H9 (cell line): ENCODE results near the gene TCF7L2. TPM values are rescaled to one million over a fixed set of nuclear protein-coding genes. Genes with fewer than 3 reads are reported as not detected.
A peak's percentile ranks its signal among the peaks of the same experiment; 100 is the strongest.

Source experiments
- DNase-seq: peaks from one replicate; pipeline ENCODE4 v3.0.0-alpha.2; 2017
- H2AFZ ChIP-seq: one replicate; pipeline ENCODE4 v1.6.1; 2013; ENCODE audit warnings: mild to moderate bottlenecking, low read length, control low read depth, moderate library complexity
- H2AK5ac ChIP-seq: 2 replicates; pipeline ENCODE4 v1.6.1; 2013; ENCODE audit warnings: low read length, control low read depth, mixed read lengths; ENCODE audit not compliant: insufficient read length
- H2BK120ac ChIP-seq: one replicate; pipeline ENCODE4 v1.6.1; 2013; ENCODE audit warnings: low read depth, mild to moderate bottlenecking, low read length, control low read depth, inconsistent platforms; ENCODE audit not compliant: poor library complexity, severe bottlenecking
- H2BK12ac ChIP-seq: 2 replicates; pipeline ENCODE4 v1.6.1; 2013; ENCODE audit warnings: low read length, control low read depth, mixed read lengths, low read depth; ENCODE audit not compliant: insufficient read length
- H2BK15ac ChIP-seq: 2 replicates; pipeline ENCODE4 v1.6.1; 2013; ENCODE audit warnings: low read depth, low read length, control low read depth
- H2BK20ac ChIP-seq: one replicate; pipeline ENCODE4 v1.6.1; 2013; ENCODE audit warnings: low read depth, mild to moderate bottlenecking, low read length, control low read depth, inconsistent platforms; ENCODE audit not compliant: poor library complexity, severe bottlenecking
- H2BK5ac ChIP-seq: 2 replicates; pipeline ENCODE4 v1.6.1; 2013; ENCODE audit warnings: low read length, control low read depth, mixed read lengths; ENCODE audit not compliant: insufficient read length
- H3K14ac ChIP-seq: 2 replicates; pipeline ENCODE4 v1.6.1; 2013; ENCODE audit warnings: low read length, control low read depth; ENCODE audit not compliant: insufficient read depth
- H3K18ac ChIP-seq: 2 replicates; pipeline ENCODE4 v1.6.1; 2013; ENCODE audit warnings: low read depth, mild to moderate bottlenecking, mixed read lengths, low read length, control low read depth; ENCODE audit not compliant: insufficient read length
- H3K23ac ChIP-seq: 2 replicates; pipeline ENCODE4 v1.6.1; 2013; ENCODE audit warnings: low read length, control low read depth, mixed read lengths, low read depth; ENCODE audit not compliant: insufficient read length
- H3K23me2 ChIP-seq: 2 replicates; pipeline ENCODE4 v1.6.1; 2013; ENCODE audit warnings: low read depth, mild to moderate bottlenecking, mixed read lengths, low read length, control low read depth; ENCODE audit not compliant: insufficient read length, poor library complexity, severe bottlenecking
- H3K27ac ChIP-seq: 2 replicates; pipeline ENCODE4 v1.5.1; 2013; ENCODE audit warnings: low read length, control low read depth, mixed read lengths, low read depth; ENCODE audit not compliant: insufficient read length
- H3K27me3 ChIP-seq: 2 replicates; pipeline ENCODE4 v1.6.1; 2013; ENCODE audit warnings: low read length, control low read depth, inconsistent platforms; ENCODE audit not compliant: insufficient read depth
- H3K4ac ChIP-seq: 2 replicates; pipeline ENCODE4 v1.6.1; 2013; ENCODE audit warnings: low read depth, mild to moderate bottlenecking, control low read depth, inconsistent platforms, low read length, moderate library complexity
- H3K4me1 ChIP-seq: 2 replicates; pipeline ENCODE4 v1.6.1; 2013; ENCODE audit warnings: low read length, control low read depth, inconsistent platforms; ENCODE audit not compliant: insufficient read depth
- H3K4me2 ChIP-seq: 2 replicates; pipeline ENCODE4 v1.6.1; 2013; ENCODE audit warnings: low read length, control low read depth, mixed read lengths; ENCODE audit not compliant: insufficient read length, insufficient read depth
- H3K56ac ChIP-seq: 2 replicates; pipeline ENCODE4 v1.6.1; 2013; ENCODE audit warnings: low read depth, mild to moderate bottlenecking, mixed read lengths, low read length, control low read depth; ENCODE audit not compliant: insufficient read length
- H3K79me1 ChIP-seq: 2 replicates; pipeline ENCODE4 v1.6.1; 2013; ENCODE audit warnings: low read depth, mild to moderate bottlenecking, moderate library complexity, low read length, control low read depth, inconsistent platforms; ENCODE audit not compliant: insufficient read depth, poor library complexity, severe bottlenecking
- H3K79me2 ChIP-seq: 2 replicates; pipeline ENCODE4 v1.6.1; 2013; ENCODE audit warnings: low read length, control low read depth, inconsistent platforms; ENCODE audit not compliant: insufficient read depth
- H3K9ac ChIP-seq: 2 replicates; pipeline ENCODE4 v1.6.1; 2013; ENCODE audit warnings: low read length, control low read depth, mixed read lengths; ENCODE audit not compliant: insufficient read length; ENCODE audit errors: extremely low read depth
- H3K9me3 ChIP-seq: one replicate; pipeline ENCODE4 v1.6.1; 2013; ENCODE audit warnings: low read depth, low read length, inconsistent platforms; ENCODE audit not compliant: control insufficient read depth
- H3T11ph ChIP-seq: one replicate; pipeline ENCODE4 v1.6.1; 2013; ENCODE audit warnings: mild to moderate bottlenecking, low read length, control low read depth, inconsistent platforms
- H4K20me1 ChIP-seq: one replicate; pipeline ENCODE4 v1.6.1; 2013; ENCODE audit not compliant: control insufficient read depth, insufficient read length, insufficient read depth
- H4K5ac ChIP-seq: 2 replicates; pipeline ENCODE4 v1.6.1; 2013; ENCODE audit warnings: low read depth, mild to moderate bottlenecking, mixed read lengths, low read length, control low read depth; ENCODE audit not compliant: insufficient read length
- H4K8ac ChIP-seq: replicated peaks from 2 replicates; pipeline ENCODE4 v1.6.1; 2013; ENCODE audit warnings: low read length, control low read depth, mixed read lengths, low read depth; ENCODE audit not compliant: insufficient read length
- H4K91ac ChIP-seq: 2 replicates; pipeline ENCODE4 v1.6.1; 2013; ENCODE audit warnings: low read depth, mild to moderate bottlenecking, moderate library complexity, mixed read lengths, low read length, control low read depth; ENCODE audit not compliant: insufficient read length
- H3K27ac Mint-ChIP-seq, 3 experiments: 2 replicates in 2 of 3; 3 replicates in 1 of 3; pipeline ENCODE4 v1.8.0; 2020 to 2021; ENCODE audit warnings: mixed read lengths in 3 of 3, mild to moderate bottlenecking in 1 of 3, moderate library complexity in 1 of 3
- H3K27me3 Mint-ChIP-seq: 2 replicates; pipeline ENCODE4 v1.8.0; 2021; ENCODE audit warnings: low read depth, mild to moderate bottlenecking, moderate library complexity, mixed read lengths
- H3K36me3 Mint-ChIP-seq, 3 experiments: 2 replicates in 2 of 3; 3 replicates in 1 of 3; pipeline ENCODE4 v1.8.0; 2020 to 2021; ENCODE audit warnings: low read depth in 3 of 3, mixed read lengths in 3 of 3; ENCODE audit not compliant: insufficient read depth in 1 of 3
- H3K4me1 Mint-ChIP-seq, 2 experiments: 2 replicates each; pipeline ENCODE4 v1.8.0; 2020; ENCODE audit warnings: mixed read lengths in 2 of 2
- H3K4me3 Mint-ChIP-seq, 2 experiments: 2 replicates in 1 of 2; 3 replicates in 1 of 2; pipeline ENCODE4 v1.8.0; 2020 to 2021; ENCODE audit warnings: mild to moderate bottlenecking in 2 of 2, mixed read lengths in 2 of 2, moderate library complexity in 1 of 2
- H3K9me3 Mint-ChIP-seq, 2 experiments: 2 replicates in 1 of 2; 3 replicates in 1 of 2; pipeline ENCODE4 v1.8.0; 2020; ENCODE audit warnings: mild to moderate bottlenecking in 2 of 2, mixed read lengths in 2 of 2, moderate library complexity in 1 of 2
- WGBS: extraction: QIAGEN DNeasy Blood & Tissue Kit; methylation state at CpG from one replicate; pipeline ENCODE4 v1.1.7; 2013; ENCODE audit warnings: missing lambda C conversion rate, low lambda C conversion rate, mixed read lengths; ENCODE audit not compliant: insufficient read length; ENCODE audit errors: extremely low coverage; 5-methylcytosine and 5-hydroxymethylcytosine counted together
- total RNA-seq: library from RNA; stranded (reverse); gene quantifications from 2 replicates; pipeline ENCODE4 v1.2.1, GENCODE V29; 2021
- TF ChIP-seq, protein P1 (sequence below): fragments of 200-600 bp; sonication (generic); conservative IDR thresholded peaks from 3 replicates; pipeline ENCODE4 v1.8.0; 2021; ENCODE audit warnings: antibody characterized with exemption, mild to moderate bottlenecking

The TCF7L2 gene
- total RNA-seq, 1 experiment from 2014 or later, result 71.1 TPM

DNA sequence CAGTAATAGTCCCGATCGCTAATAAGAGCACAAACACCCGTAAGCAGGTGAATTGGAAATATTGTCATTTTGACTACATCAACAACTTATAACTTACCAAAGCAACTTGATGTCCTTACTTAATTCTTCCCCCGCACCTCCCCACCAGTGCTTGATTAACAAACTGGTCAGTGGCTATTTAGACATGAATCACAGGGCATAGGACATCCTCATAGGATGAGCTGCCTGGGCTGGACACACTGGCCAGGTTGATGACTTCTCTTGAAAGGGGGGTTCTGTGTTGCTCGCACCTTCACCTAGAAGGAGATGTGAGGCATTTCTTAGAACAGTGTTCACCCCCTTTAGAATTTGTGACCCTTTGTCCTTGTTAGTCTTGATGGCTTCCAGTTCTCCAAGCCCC lies 163.2 kb downstream of the TCF7L2 start:
- H3K4ac ChIP-seq, result no peak overlapping the region
- no peak overlapping the region for H2BK120ac ChIP-seq
- no peak overlapping the region for H2AK5ac ChIP-seq
- no peak overlapping the region for H4K91ac ChIP-seq
- no peak overlapping the region for H3K4me3 Mint-ChIP-seq
- no peak overlapping the region for H4K8ac ChIP-seq
- H2BK5ac ChIP-seq, result no peak overlapping the region
- no peak overlapping the region for H2AFZ ChIP-seq
- peaks cover 2% of the 10 kb centered on the region; the same call in 1 of the 2 replicates for H3K79me2 ChIP-seq
- no peak overlapping the region for H3K56ac ChIP-seq
- no peaks in the 10 kb centered on the region for H3K9me3 ChIP-seq
- WGBS, result no CpG with 5 or more reads among the region's 5 CpGs
- no peaks in the 10 kb centered on the region for H3K23me2 ChIP-seq
- no peaks in the 10 kb centered on the region for H3K27me3 ChIP-seq
- H3K9ac ChIP-seq, result no peak overlapping the region
- H3K27ac ChIP-seq, result no peak overlapping the region
- H2BK15ac ChIP-seq, result no peak overlapping the region
- H3K79me1 ChIP-seq, result peaks cover 9% of the 10 kb centered on the region
- no peak overlapping the region for H2BK12ac ChIP-seq
- no peak overlapping the region for H3T11ph ChIP-seq
- no peaks in the 10 kb centered on the region; a peak in 1 of 5 replicates for H3K9me3 Mint-ChIP-seq
- no peaks in the 10 kb centered on the region for H4K20me1 ChIP-seq
- H3K36me3 Mint-ChIP-seq, result peaks cover 0 to 7% (median 5%) of the 10 kb centered on the region in 3 experiments; a peak in 3 of 7 replicates
- TF ChIP-seq, protein P1, sequence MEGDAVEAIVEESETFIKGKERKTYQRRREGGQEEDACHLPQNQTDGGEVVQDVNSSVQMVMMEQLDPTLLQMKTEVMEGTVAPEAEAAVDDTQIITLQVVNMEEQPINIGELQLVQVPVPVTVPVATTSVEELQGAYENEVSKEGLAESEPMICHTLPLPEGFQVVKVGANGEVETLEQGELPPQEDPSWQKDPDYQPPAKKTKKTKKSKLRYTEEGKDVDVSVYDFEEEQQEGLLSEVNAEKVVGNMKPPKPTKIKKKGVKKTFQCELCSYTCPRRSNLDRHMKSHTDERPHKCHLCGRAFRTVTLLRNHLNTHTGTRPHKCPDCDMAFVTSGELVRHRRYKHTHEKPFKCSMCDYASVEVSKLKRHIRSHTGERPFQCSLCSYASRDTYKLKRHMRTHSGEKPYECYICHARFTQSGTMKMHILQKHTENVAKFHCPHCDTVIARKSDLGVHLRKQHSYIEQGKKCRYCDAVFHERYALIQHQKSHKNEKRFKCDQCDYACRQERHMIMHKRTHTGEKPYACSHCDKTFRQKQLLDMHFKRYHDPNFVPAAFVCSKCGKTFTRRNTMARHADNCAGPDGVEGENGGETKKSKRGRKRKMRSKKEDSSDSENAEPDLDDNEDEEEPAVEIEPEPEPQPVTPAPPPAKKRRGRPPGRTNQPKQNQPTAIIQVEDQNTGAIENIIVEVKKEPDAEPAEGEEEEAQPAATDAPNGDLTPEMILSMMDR, result no peak
- no peak overlapping the region for H4K5ac ChIP-seq
- H3K23ac ChIP-seq, result no peak overlapping the region
- H3K14ac ChIP-seq, result no peak overlapping the region
- no peak overlapping the region for H2BK20ac ChIP-seq
- DNase-seq, result no peak
- H3K4me1 Mint-ChIP-seq, result peaks cover 32 to 63% of the 10 kb centered on the region in 2 experiments
- no peak overlapping the region for H3K4me2 ChIP-seq
- H3K27ac Mint-ChIP-seq, result peak overlapping the region in 2 of 3 experiments; percentile 7 to 59; a peak in 1 of 7 replicates
- no peaks in the 10 kb centered on the region for H3K27me3 Mint-ChIP-seq
- H3K4me1 ChIP-seq, result no peaks in the 10 kb centered on the region; the same call in 1 of the 2 replicates
- no peak overlapping the region for H3K18ac ChIP-seq
